HG03521 (cell line): ENCODE results near the gene TRIM14.
A peak's percentile ranks its signal among the peaks of the same experiment; 100 is the strongest.

Experiments
- ATAC-seq: cut with Tn5 transposase; IDR thresholded peaks from one replicate; pipeline ENCODE4 v1.9.1; 2021; ENCODE audit warnings: mild to moderate bottlenecking, moderate library complexity; ENCODE audit not compliant: unreplicated experiment

TRIM14 gene

GRCh38 chr9:98118640-98119601, at the start of gene TRIM14:
TSS of gene TRIM14 (minus strand) at chr9:98119222. CDS start at chr9:98119188, 34 bp downstream.
- peak; percentile 41 for ATAC-seq

GRCh38 chr9:98168153-98168780, 49.2 kb upstream of the TRIM14 start:
- no peak for ATAC-seq

- ATAC-seq: no peak
These were observed 45.9 kb upstream of the TRIM14 start for GRCh38 chr9:98164912-98165311.

GRCh38 chr9:98162613-98163012, 43.6 kb upstream of the TRIM14 start:
- ATAC-seq: no peak

- no peak for ATAC-seq
These were observed 42.8 kb upstream of the TRIM14 start for GRCh38 chr9:98161851-98162250.

- no peak for ATAC-seq
These were observed 40.8 kb upstream of the TRIM14 start for GRCh38 chr9:98159790-98160189.

GRCh38 chr9:98159301-98159700, 40.3 kb upstream of the TRIM14 start:
- no peak for ATAC-seq

GRCh38 chr9:98158071-98158831, 39.2 kb upstream of the TRIM14 start:
- ATAC-seq: no peak

GRCh38 chr9:98157372-98157771, 38.4 kb upstream of the TRIM14 start:
- ATAC-seq: no peak

- ATAC-seq: no peak
These were observed 35.7 kb upstream of the TRIM14 start for GRCh38 chr9:98154678-98155077.

- no peak for ATAC-seq
These were observed 33.5 kb upstream of the TRIM14 start for GRCh38 chr9:98152526-98152925.

- no peak for ATAC-seq
These were observed 31.7 kb upstream of the TRIM14 start for GRCh38 chr9:98150721-98151120.

GRCh38 chr9:98150164-98150563, 31.1 kb upstream of the TRIM14 start:
- no peak for ATAC-seq

- ATAC-seq: no peak
These were observed 30.4 kb upstream of the TRIM14 start for GRCh38 chr9:98149422-98149821.

GRCh38 chr9:98148486-98148885, 29.5 kb upstream of the TRIM14 start:
- no peak for ATAC-seq

GRCh38 chr9:98147582-98147981, 28.6 kb upstream of the TRIM14 start:
- ATAC-seq: no peak

- ATAC-seq: no peak
These were observed 27.3 kb upstream of the TRIM14 start for GRCh38 chr9:98146101-98146991.

GRCh38 chr9:98144631-98145030, 25.6 kb upstream of the TRIM14 start:
- no peak for ATAC-seq

- no peak for ATAC-seq
These were observed 25.1 kb upstream of the TRIM14 start for GRCh38 chr9:98144076-98144475.

- no peak for ATAC-seq
These were observed 24.0 kb upstream of the TRIM14 start for GRCh38 chr9:98142925-98143481.
